HAP-1 (cell line): Measurements from ENCODE around the gene GYS1.
"Not testable (repeated sequence)": the region's sequence is repeated elsewhere in the genome, so short reads cannot be mapped to it uniquely, and the experiment has no call there.

ENCODE experiments used
- DNase-seq, 2 experiments: peaks; one replicate each; pipeline ENCODE4 v3.0.0-alpha.2; 2016 to 2020; ENCODE audit warnings: low spot score in 2 of 2
- H3K27me3 ChIP-seq: fragments of 250-450 bp; sonication (Bioruptor Pico); 2 replicates; pipeline ENCODE4 v1.5.1; 2020; ENCODE audit warnings: low read depth, mild to moderate bottlenecking, moderate library complexity
- H3K36me3 ChIP-seq: fragments of 250-450 bp; sonication (Bioruptor Pico); replicated peaks from 2 replicates; pipeline ENCODE4 v1.5.1; 2020; ENCODE audit warnings: mild to moderate bottlenecking
- H3K4me1 ChIP-seq: fragments of 250-450 bp; sonication (Bioruptor Pico); 2 replicates; pipeline ENCODE4 v1.5.1; 2020; ENCODE audit warnings: mild to moderate bottlenecking
- H3K4me3 ChIP-seq: fragments of 250-450 bp; sonication (Bioruptor Pico); 2 replicates; pipeline ENCODE4 v1.5.1; 2020; ENCODE audit warnings: mild to moderate bottlenecking, moderate library complexity
- H3K9me3 ChIP-seq: fragments of 250-450 bp; sonication (Bioruptor Pico); 2 replicates; pipeline ENCODE4 v1.5.1; 2020; ENCODE audit warnings: mild to moderate bottlenecking, moderate library complexity
- in situ Hi-C: fragments of 300-500 bp; cut with MboI; formaldehyde crosslinking; loops from 3 replicates; pipeline ENCODE4 v1.14.3; 2020; ENCODE audit warnings: low sequenced_read_pairs, inconsistent platforms, mixed read lengths

GYS1 gene

DNA sequence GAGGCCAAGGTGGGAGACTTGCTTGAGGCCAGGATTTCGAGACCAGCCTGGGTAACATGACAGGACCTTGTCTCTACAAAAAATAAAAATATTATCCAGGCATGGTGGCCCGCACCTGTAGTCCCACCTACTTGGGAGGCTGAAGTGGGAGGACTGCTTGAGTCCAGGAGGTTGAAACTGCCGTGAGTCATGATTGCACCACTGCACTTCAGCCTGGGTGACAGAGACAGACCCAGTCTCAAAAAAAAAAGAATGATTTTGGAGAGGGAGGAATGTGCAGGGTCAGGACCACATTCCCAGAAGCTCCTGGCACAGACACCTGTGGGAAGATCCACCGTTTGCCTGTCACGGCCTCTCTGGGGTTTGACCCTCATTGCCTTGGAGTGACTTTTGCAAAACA is 47.7 kb downstream of the GYS1 start:
- H3K36me3 ChIP-seq: no peaks in the 10 kb centered on the region
- H3K4me3 ChIP-seq: no peak overlapping the region
- no peaks in the 10 kb centered on the region for H3K4me1 ChIP-seq
- peaks cover 7% of the 10 kb centered on the region; the same call in 1 of the 2 replicates for H3K9me3 ChIP-seq
- no peaks in the 10 kb centered on the region for H3K27me3 ChIP-seq
- DNase-seq: no peak
- in situ Hi-C loops: no loop called here

DNA sequence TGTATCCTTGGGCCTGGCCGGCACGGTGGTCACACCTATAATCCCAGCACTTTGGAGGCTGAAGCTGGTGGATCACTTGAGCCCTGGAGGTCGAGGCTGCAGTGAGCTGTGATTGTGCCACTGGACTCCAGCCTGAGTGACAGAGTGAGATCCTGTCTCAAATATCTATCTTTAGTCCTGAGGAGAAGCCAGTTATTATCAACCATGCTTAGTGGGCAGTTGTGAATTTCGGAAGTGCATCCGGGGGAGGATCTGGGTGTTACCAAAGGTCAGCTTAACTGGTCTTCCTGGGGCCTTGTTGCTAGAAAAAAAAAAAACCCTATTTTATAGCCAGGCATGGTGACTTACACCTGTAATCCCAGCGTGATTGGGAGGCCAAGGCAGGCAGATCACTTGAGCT is 50.0 kb downstream of the GYS1 start:
- in situ Hi-C loops: no loop called here
- H3K4me1 ChIP-seq: no peaks in the 10 kb centered on the region
- H3K9me3 ChIP-seq: peaks cover 7% of the 10 kb centered on the region; the same call in 1 of the 2 replicates
- no peaks in the 10 kb centered on the region for H3K36me3 ChIP-seq
- H3K4me3 ChIP-seq: no peak overlapping the region
- no peaks in the 10 kb centered on the region for H3K27me3 ChIP-seq
- DNase-seq: no peak

- no peak for DNase-seq
- H3K4me3 ChIP-seq: no peak overlapping the region
- H3K9me3 ChIP-seq: no peaks in the 10 kb centered on the region
- no peaks in the 10 kb centered on the region for H3K36me3 ChIP-seq
- H3K4me1 ChIP-seq: no peaks in the 10 kb centered on the region
- H3K27me3 ChIP-seq: no peaks in the 10 kb centered on the region
- in situ Hi-C loops: no loop called here
Observed at GRCh38 chr19:48940902-48941301, 52.2 kb downstream of the GYS1 start.

- no peak overlapping the region for H3K4me3 ChIP-seq
- no peaks in the 10 kb centered on the region for H3K9me3 ChIP-seq
- H3K27me3 ChIP-seq: no peaks in the 10 kb centered on the region
- in situ Hi-C loops: no loop called here
- peaks cover 4% of the 10 kb centered on the region for H3K4me1 ChIP-seq
- no peak for DNase-seq
- H3K36me3 ChIP-seq: no peaks in the 10 kb centered on the region
Observed at GRCh38 chr19:48938256-48938655, 54.9 kb downstream of the GYS1 start.

GRCh38 chr19:48935864-48936263 is 57.2 kb downstream of the GYS1 start:
- Histone ChIP-seq H3K4me3 (no peak overlapping the region), H3K27me3 (no peaks in the 10 kb centered on the region), H3K9me3 (no peaks in the 10 kb centered on the region), H3K4me1 (peaks cover 8% of the 10 kb centered on the region), H3K36me3 (no peaks in the 10 kb centered on the region)
- DNase-seq: no peak
- in situ Hi-C loops: no loop called here

- Histone ChIP-seq H3K4me3 (no peak overlapping the region), H3K27me3 (no peaks in the 10 kb centered on the region), H3K4me1 (peaks cover 8% of the 10 kb centered on the region), H3K36me3 (no peaks in the 10 kb centered on the region), H3K9me3 (no peaks in the 10 kb centered on the region)
- no peak for DNase-seq
- in situ Hi-C loops: no loop called here
Observed at GRCh38 chr19:48934837-48935236, 58.3 kb downstream of the GYS1 start.

DNA sequence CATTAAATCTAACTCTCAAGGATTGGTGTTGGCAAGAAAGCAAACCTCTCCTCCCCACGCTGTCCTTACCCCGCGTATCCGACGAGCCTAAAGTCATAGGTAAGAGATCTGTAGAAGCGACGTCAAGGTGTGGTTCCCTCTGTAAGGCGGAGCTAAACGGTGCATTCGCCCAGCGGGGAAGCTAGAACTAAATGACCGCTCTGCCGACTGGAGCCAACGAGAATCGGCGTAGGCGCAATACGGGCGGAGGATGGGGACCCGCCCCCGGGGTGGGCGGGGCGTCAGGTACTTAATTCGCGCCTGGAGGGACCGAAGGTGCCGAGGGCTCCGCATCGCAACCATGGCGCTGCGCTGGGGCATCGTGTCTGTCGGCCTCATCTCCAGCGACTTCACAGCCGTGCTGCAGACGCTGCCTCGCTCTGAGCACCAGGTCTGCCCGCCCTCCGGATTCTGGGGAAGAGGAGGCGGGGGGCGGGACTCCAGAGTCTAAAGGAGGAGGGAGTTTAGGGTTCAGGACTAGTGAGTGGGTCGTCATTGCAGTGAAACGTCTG is 59.7 kb downstream of the GYS1 start, which contains the start of gene DHDH:
TSS of gene DHDH (plus strand) at position 318 of the 551 bp plus-strand sequence. CDS start at position 341, 23 bp downstream.
- H3K36me3 ChIP-seq: no peaks in the 10 kb centered on the region
- no peaks in the 10 kb centered on the region for H3K9me3 ChIP-seq
- H3K4me3 ChIP-seq: peak within 1 kb of the TSS; percentile 34
- no peaks in the 10 kb centered on the region for H3K27me3 ChIP-seq
- in situ Hi-C loops: no loop called here
- H3K4me1 ChIP-seq: peaks cover 8% of the 10 kb centered on the region
- peak; percentile 84 to 93 for DNase-seq

GRCh38 chr19:48928164-48929025 is 64.7 kb downstream of the GYS1 start:
- H3K36me3 ChIP-seq: no peaks in the 10 kb centered on the region
- in situ Hi-C loops: no loop called here
- H3K4me1 ChIP-seq: peaks cover 5% of the 10 kb centered on the region
- H3K27me3 ChIP-seq: no peaks in the 10 kb centered on the region
- DNase-seq: no peak
- no peak overlapping the region for H3K4me3 ChIP-seq
- no peaks in the 10 kb centered on the region for H3K9me3 ChIP-seq

DNA sequence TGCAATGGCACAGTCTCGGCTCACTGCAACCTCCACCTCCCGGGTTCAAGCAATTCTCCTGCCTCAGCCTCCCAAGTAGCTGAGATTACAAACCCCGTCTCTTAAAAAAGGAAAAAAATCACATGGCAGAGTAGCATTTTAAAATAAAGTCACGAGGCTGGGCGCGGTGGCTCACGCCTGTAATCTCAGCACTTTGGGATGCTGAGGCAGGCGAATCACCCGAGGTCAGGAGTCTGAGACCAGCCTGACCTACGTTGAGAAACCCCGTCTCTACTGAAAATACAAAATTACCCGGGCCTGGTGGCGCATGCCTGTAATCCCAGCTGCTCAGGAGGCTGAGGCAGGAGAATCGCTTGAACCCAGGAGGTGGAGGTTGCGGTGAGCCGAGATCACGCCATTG is 65.4 kb downstream of the GYS1 start:
- not testable (repeated sequence) for H3K4me3 ChIP-seq

GRCh38 chr19:48926909-48927308 is 66.2 kb downstream of the GYS1 start:
- H3K4me3 ChIP-seq: no peak overlapping the region
- H3K27me3 ChIP-seq: no peaks in the 10 kb centered on the region
- no peak for DNase-seq
- no peaks in the 10 kb centered on the region for H3K4me1 ChIP-seq
- in situ Hi-C loops: no loop called here
- no peaks in the 10 kb centered on the region; the same call in 1 of the 2 replicates for H3K36me3 ChIP-seq
- no peaks in the 10 kb centered on the region for H3K9me3 ChIP-seq

More for the DNA sequence above, 65.4 kb downstream of the GYS1 start:
- H3K36me3 ChIP-seq, H3K9me3 ChIP-seq, H3K27me3 ChIP-seq, in situ Hi-C loops, DNase-seq, H3K4me1 ChIP-seq: not testable (repeated sequence)

- H3K4me3 ChIP-seq, H3K27me3 ChIP-seq, H3K36me3 ChIP-seq, H3K4me1 ChIP-seq, H3K9me3 ChIP-seq, in situ Hi-C loops, DNase-seq: not testable (repeated sequence)
Observed at GRCh38 chr19:48925890-48926289, 67.2 kb downstream of the GYS1 start.

- Histone ChIP-seq H3K9me3 (no peaks in the 10 kb centered on the region), H3K27me3 (no peaks in the 10 kb centered on the region), H3K36me3 (peaks cover 10% of the 10 kb centered on the region), H3K4me3 (no peak overlapping the region), H3K4me1 (no peaks in the 10 kb centered on the region)
- in situ Hi-C loops: no loop called here
- DNase-seq: no peak
Observed at GRCh38 chr19:48925240-48925843, 67.8 kb downstream of the GYS1 start.

DNA sequence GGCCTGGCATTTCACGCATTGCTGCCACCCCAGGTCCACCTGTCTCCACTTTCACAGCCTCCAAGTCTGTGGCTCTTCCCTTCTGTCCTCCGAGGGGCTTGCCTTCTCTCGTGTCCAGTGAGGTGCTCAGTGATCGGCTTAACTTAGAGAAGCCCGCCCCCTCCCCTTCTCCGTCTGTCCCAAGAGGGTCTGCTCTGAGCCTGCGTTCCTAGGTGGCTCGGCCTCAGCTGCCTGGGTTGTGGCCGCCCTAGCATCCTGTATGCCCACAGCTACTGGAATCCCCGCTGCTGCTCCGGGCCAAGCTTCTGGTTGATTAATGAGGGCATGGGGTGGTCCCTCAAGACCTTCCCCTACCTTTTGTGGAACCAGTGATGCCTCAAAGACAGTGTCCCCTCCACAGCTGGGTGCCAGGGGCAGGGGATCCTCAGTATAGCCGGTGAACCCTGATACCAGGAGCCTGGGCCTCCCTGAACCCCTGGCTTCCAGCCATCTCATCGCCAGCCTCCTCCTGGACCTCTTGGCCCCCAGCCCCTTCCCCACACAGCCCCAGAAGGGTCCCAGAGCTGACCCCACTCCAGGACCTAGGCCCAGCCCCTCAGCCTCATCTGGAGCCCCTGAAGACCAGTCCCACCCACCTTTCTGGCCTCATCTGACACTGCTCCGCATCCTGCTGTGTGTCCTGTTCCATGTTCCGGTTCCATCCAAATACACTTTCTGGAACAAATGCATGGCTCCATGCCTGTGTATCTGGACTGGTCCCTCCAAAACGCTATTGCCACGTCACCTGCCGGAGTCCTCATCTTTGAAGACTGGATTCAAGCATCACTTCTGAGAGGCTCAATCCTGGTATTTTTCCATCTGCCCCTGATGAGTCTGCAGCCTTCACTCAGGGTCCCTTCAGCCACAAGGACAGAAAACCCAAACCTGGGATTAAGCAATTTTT is 70.3 kb downstream of the GYS1 start:
- no peaks in the 10 kb centered on the region for H3K4me1 ChIP-seq
- in situ Hi-C loops: no loop called here
- DNase-seq: no peak
- H3K9me3 ChIP-seq: no peaks in the 10 kb centered on the region
- peaks cover 26% of the 10 kb centered on the region for H3K36me3 ChIP-seq
- no peak overlapping the region for H3K4me3 ChIP-seq
- no peaks in the 10 kb centered on the region for H3K27me3 ChIP-seq
